ENCODE data around the gene DCK.

The DCK gene

GRCh38 chr4:70993181-70994068, at the start of gene DCK:
Gene DCK (plus strand): TSS chr4:70993649. CDS start chr4:70993836, 187 bp downstream.
- TF ChIP-seq POLR2A (IDR thresholded peaks at IDR 0.05; ENCODE audit: low read depth, low read length): peak; percentile 69
- FAIRE-seq (no peak), DNase-seq (ENCODE audit: insufficient read length, low spot score) (peak; percentile 70)

GRCh38 chr4:70945046-70945445, 48.4 kb upstream of the DCK start:
- DNase-seq (ENCODE audit: insufficient read length, low spot score) (no peak), FAIRE-seq (no peak)
- TF ChIP-seq POLR2A (IDR thresholded peaks at IDR 0.05; ENCODE audit: low read depth, low read length): no peak

- DNase-seq (ENCODE audit: insufficient read length, low spot score) (no peak), FAIRE-seq (no peak)
- TF ChIP-seq POLR2A (IDR thresholded peaks at IDR 0.05; ENCODE audit: low read depth, low read length): no peak
Measured at GRCh38 chr4:70945452-70946055, 47.9 kb upstream of the DCK start.

- FAIRE-seq (no peak), DNase-seq (ENCODE audit: insufficient read length, low spot score) (no peak)
- TF ChIP-seq POLR2A (IDR thresholded peaks at IDR 0.05; ENCODE audit: low read depth, low read length): no peak
Measured at GRCh38 chr4:70946939-70947338, 46.5 kb upstream of the DCK start.

GRCh38 chr4:70948665-70949260, 44.7 kb upstream of the DCK start:
- FAIRE-seq (no peak), DNase-seq (ENCODE audit: insufficient read length, low spot score) (no peak)
- no peak for TF ChIP-seq POLR2A (IDR thresholded peaks at IDR 0.05; ENCODE audit: low read depth, low read length)

- no peak for DNase-seq (ENCODE audit: insufficient read length, low spot score)
- TF ChIP-seq POLR2A (IDR thresholded peaks at IDR 0.05; ENCODE audit: low read depth, low read length): no peak
- no peak for FAIRE-seq
Measured at GRCh38 chr4:70954032-70954431, 39.4 kb upstream of the DCK start.

GRCh38 chr4:70956549-70957210, 36.8 kb upstream of the DCK start:
- no peak for TF ChIP-seq POLR2A (IDR thresholded peaks at IDR 0.05; ENCODE audit: low read depth, low read length)
- no peak for DNase-seq (ENCODE audit: insufficient read length, low spot score)
- no peak for FAIRE-seq

GRCh38 chr4:70958681-70959080, 34.8 kb upstream of the DCK start:
- FAIRE-seq (no peak), DNase-seq (ENCODE audit: insufficient read length, low spot score) (no peak)
- TF ChIP-seq POLR2A (IDR thresholded peaks at IDR 0.05; ENCODE audit: low read depth, low read length): no peak

- TF ChIP-seq POLR2A (IDR thresholded peaks at IDR 0.05; ENCODE audit: low read depth, low read length): no peak
- DNase-seq (ENCODE audit: insufficient read length, low spot score) (no peak), FAIRE-seq (no peak)
Measured at GRCh38 chr4:70969076-70969475, 24.4 kb upstream of the DCK start.

- DNase-seq (ENCODE audit: insufficient read length, low spot score) (no peak), FAIRE-seq (no peak)
- no peak for TF ChIP-seq POLR2A (IDR thresholded peaks at IDR 0.05; ENCODE audit: low read depth, low read length)
Measured at GRCh38 chr4:70976252-70976651, 17.2 kb upstream of the DCK start.

- DNase-seq (ENCODE audit: insufficient read length, low spot score) (no peak), FAIRE-seq (no peak)
- no peak for TF ChIP-seq POLR2A (IDR thresholded peaks at IDR 0.05; ENCODE audit: low read depth, low read length)
Measured at GRCh38 chr4:70979445-70980008, 13.9 kb upstream of the DCK start.

- FAIRE-seq (no peak), DNase-seq (ENCODE audit: insufficient read length, low spot score) (no peak)
- no peak for TF ChIP-seq POLR2A (IDR thresholded peaks at IDR 0.05; ENCODE audit: low read depth, low read length)
Measured at GRCh38 chr4:70980196-70980595, 13.3 kb upstream of the DCK start.

GRCh38 chr4:70984106-70984505, 9.3 kb upstream of the DCK start:
- FAIRE-seq: no peak
- no peak for DNase-seq (ENCODE audit: insufficient read length, low spot score)
- TF ChIP-seq POLR2A (IDR thresholded peaks at IDR 0.05; ENCODE audit: low read depth, low read length): no peak

GRCh38 chr4:70984589-70984988, 8.9 kb upstream of the DCK start:
- DNase-seq (ENCODE audit: insufficient read length, low spot score) (no peak), FAIRE-seq (no peak)
- no peak for TF ChIP-seq POLR2A (IDR thresholded peaks at IDR 0.05; ENCODE audit: low read depth, low read length)

Data from H54 (cell line).